CD1c-positive myeloid dendritic cell (primary cell): ENCODE measurements around the gene GOLPH3L.
A peak's percentile ranks its signal among the peaks of the same experiment; 100 is the strongest.
"Not testable (repeated sequence)": the region's sequence is repeated elsewhere in the genome, so short reads cannot be mapped to it uniquely, and the experiment has no call there.

Experiments
- DNase-seq: peaks from one replicate; pipeline ENCODE4 v3.0.0-alpha.2; 2016; ENCODE audit errors: extremely low spot score

The GOLPH3L gene

DNA sequence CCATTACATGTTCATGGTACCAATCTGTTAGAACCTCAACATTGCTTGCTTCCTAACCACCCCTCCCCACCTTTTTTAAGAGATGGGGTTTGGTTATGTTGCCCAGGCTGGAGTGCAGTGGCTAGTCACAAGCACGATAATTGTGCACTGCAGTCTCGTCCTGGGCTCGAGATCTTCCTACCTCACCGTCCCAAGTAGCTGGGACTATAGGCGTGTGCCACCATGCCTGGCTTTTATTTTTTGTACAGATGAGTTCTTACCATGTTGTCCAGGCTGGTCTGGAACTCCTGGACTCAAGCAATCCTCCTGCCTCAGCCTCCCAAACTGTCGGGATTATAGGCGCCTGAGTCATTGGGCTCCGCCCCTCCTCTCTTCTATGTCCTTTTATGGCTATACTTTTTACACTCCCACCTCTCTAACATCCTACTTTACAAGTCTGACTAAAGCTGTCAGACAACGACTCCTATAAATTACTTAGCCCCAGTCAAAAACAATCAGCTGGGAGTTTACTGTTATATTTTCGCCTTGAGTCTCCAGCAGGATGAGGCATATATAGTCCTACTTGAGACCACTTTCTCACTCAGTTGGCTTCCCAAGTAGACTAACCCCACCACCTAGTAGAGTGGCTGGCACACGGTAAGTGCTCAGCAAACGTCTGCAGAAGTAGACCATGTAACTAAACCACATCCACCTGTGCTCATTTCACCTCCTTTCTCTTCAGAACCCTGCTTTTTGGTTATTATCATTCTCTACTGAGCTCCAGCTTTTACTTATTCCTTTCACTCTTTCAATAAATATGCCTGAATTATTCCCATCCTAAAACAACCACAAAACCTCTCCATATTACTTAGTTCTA, 81.4 kb downstream of the GOLPH3L start:
- no peak for DNase-seq

DNA sequence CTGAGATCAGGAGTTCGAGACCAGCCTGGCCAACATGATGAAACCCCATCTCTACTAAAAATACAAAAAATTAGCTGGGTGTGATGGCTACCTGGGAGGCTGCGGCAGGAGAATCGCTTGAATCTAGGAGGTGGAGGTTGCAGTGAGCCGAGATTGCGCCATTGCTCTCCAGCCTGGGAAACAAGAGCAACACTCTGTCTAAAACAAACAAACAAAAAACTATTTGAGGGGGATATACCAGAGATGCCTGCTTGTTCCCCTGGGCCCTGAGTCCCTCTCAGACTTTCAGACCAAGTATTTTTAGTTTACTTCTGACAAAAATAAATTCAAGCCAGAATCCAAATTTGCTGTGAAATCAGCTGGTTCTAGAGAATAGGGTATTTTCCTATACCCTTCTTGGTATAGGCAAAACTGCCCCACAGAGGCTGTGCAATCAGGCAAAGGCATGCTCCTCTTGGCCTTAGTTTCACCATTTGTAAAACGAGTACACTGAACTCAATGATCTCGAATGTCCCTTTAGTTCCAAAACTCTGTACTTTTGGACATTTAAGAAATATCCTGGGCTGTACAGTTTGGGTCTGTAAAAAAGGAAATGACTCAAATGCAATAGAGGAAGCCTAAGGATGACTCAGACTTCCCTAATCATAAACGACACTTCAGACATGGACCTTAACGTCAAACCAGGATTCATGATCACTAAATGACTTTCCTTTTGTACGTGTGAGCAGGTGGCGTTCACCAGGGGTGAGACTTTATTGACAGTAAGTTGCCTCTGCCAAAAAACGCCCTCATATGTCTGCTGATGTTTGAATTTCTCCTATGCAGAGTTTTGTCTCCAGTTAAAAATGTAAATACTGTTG, 83.7 kb downstream of the GOLPH3L start:
- DNase-seq: peak; percentile 95

- no peak for DNase-seq
These were observed 85.0 kb downstream of the GOLPH3L start for GRCh38 chr1:150612014-150612345.

GRCh38 chr1:150610576-150610975, 86.4 kb downstream of the GOLPH3L start:
- DNase-seq: no peak

- no peak for DNase-seq
These were observed 87.2 kb downstream of the GOLPH3L start for GRCh38 chr1:150609732-150610131.

DNA sequence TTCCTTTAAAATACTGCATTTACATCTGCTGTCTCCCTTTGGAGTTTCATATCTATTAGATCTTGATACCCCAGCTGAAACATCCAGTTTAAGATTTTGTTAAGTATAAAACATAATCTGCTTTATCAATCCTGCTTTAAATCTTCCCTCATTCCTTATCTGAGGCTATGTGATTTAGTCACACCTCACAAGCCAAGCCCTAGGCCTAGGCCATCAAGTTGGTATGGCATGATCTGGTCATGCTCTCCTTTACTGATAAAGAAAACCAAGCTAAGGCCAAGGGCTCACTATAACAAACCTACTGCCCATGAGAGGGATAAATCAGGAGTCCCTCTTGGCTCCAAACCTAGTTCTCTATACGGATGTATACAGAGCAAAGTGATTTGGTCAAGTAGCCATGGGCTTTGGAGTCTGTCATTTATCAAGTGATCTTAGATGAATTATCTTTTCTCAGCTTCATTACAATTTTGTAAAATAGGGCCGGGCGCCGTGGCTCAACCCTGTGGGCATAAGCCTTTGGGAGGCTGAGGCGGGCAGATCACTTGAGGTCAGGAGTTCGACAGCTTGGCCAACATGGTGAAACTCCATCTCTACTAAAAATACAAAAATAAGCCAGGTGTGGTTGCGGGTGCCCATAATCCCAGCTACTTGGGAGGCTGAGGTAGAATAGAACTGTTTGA, 90.4 kb downstream of the GOLPH3L start:
- DNase-seq: no peak

DNA sequence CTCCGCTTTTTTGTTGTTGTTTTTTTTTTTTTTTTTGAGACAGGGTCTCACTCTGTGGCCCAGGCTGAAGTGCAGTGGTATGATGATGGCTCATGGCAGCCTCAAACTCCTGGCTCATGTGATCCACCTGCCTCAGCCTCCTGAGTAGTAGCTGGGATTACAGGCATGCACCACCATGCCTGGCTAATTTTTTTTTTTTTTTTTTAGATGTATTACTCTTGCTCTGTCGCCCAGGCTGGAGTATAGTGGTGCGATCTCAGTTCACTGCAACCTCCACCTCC, 91.6 kb downstream of the GOLPH3L start:
- DNase-seq: not testable (repeated sequence)

DNA sequence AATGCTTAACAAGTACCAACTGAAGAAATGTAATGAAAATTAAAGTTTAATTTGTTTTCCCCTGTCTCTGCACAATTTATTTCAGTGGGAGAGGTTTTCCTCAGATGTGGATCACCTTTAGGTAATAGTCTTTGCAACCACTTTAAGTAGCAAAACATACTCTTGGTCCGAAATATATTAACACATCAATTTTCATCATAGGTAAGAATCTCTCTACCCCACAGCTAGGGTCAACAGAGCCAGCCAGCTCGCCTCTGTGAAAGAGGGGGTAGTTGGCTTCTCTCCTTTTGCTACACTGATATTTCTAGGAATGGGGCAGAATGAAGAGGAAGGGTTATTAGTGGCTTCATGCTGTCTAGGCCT, 92.7 kb downstream of the GOLPH3L start:
- no peak for DNase-seq

DNA sequence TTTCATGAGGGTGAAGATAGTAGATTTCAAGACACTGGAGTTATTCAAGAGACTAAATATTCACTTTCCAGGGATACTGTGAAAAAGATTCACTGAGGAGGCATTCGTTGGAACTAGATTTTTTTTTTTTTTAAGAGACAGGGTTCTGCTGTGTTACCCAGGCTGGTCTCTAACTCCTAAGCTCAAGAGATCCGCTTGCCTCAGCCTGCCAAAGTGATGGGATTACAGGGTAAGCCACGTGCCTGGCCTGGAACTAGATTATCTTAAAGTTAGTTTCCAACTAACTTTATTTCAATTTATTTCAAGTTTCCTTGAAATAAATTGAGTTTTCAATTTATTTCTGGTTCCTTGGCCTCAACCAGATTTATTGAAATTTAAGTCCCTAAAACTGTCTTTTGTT, 93.2 kb downstream of the GOLPH3L start:
- DNase-seq: no peak

DNA sequence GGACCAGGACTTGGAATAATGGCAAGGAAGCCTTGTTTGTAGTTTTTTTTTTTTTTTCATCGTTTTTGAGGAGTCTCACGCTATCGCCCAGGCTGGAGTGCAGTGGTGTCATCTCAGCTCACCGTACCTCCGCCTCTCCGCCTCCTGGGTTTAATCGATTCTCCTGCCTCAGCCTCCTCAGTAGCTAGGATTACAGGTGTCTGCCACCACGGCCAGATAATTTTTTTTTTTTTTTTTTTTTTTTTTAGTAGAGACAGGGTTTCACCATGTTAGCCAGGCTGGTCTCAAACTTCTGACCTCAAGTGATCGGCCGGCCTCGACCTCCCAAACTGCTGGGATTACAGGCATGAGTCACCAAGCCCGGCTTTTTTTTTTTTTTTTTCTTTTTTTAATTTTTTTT, 94.6 kb downstream of the GOLPH3L start:
- not testable (repeated sequence) for DNase-seq

- DNase-seq: no peak
These were observed 95.4 kb downstream of the GOLPH3L start for GRCh38 chr1:150601540-150601939.

DNA sequence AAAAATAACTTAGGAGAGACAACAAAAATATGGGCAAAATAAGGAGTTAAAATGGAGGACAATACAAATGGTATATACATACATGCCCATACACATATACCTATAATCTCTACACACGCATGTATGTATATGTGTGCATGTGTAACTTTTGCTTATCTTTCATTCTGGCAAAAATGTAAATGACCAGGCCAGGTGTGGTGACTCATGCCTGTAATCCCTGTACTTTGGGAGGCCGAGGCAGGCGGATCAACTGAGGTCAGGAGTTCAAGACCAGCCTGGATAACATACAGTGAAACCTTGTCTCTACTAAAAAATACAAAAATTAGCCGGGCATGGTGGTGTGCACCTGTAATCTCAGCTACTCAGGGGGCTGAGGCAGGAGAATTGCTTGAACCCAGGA, 98.6 kb downstream of the GOLPH3L start:
- DNase-seq: not testable (repeated sequence)

DNA sequence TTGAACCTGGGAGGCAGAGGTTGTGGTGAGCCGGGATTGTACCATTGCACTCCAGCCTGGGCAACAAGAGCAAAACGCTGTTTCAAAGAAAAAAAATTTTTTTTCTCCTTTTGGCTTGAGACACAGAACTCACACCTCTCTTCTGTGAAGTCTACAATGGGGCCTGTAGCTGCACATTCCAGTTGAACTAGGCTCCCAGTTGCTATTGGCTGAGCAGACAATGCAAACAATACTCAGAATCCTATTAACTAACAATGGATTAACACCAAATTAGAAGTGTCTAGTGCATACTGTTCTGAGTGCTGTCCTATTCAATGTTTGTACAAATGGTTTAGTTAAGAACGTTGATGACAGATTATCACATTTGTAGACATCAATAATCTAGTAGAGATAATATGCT, 100.0 kb downstream of the GOLPH3L start:
- DNase-seq: no peak
